VCaP (cell line): ENCODE data around the gene SALL3.

ENCODE experiments used
- H3K27ac ChIP-seq: fragments of 450-650 bp; 2 replicates; pipeline ENCODE4 v1.5.1; 2017
- CTCF ChIP-seq: fragments of 450-650 bp; conservative IDR thresholded peaks from 2 replicates; pipeline ENCODE4 v1.5.1; 2017; ENCODE audit warnings: mild to moderate bottlenecking, moderate library complexity

The SALL3 gene

GRCh38 chr18:78979730-78980278 lies at the start of gene SALL3:
Gene SALL3, plus strand, starts transcription at chr18:78979818. Its CDS starts 457 bp downstream, at chr18:78980275.
- H3K27ac ChIP-seq: no peak within 1 kb of the TSS
- no peak for TF ChIP-seq CTCF

DNA sequence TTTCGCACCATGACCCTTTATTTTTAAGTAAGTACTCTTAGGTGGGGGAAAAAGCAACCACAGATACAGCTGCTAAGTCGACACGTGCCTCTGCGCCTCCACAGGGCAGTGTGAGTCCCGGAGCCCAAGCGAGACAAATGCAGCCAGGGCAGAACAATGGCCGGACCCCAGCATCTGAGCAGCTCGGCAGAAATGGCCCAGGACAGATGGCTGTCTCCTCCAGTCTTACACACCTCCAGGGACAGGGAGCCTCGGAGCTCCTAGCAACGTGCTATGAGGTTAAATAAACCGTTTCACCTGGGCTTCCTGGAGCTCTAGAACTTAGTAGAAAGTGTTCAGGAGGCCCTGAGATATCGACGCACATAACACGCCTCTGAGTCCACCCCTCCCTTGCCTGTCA lies 47.3 kb upstream of the SALL3 start:
- H3K27ac ChIP-seq: no peak overlapping the region
- TF ChIP-seq CTCF: no peak

- no peak overlapping the region for H3K27ac ChIP-seq
- no peak for TF ChIP-seq CTCF
Observed at GRCh38 chr18:78934003-78934402, 45.6 kb upstream of the SALL3 start.

GRCh38 chr18:78934551-78935225 lies 44.9 kb upstream of the SALL3 start:
- no peak for TF ChIP-seq CTCF

DNA sequence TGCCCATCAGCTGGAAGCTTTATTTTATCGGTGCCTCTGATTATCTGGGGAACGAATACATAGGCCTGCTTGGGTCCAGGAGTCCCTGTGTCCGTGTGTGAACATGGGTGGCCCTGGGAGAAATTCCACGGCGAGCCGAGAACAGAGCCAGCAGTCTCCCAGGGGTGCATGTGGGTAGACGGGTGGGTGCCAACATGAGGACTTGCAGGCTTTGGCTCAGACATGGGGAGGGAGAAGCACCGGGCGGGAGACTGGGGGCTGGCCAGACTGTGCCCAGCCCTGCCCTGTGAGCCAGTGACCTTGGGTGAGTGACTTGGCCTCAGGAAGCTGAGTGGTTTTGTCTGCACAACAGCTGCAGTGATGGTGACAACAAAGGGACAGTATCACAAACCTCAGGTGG lies 44.2 kb upstream of the SALL3 start:
- no peak overlapping the region for H3K27ac ChIP-seq
- TF ChIP-seq CTCF: no peak

More at GRCh38 chr18:78934551-78935225, 44.9 kb upstream of the SALL3 start:
- H3K27ac ChIP-seq: no peak overlapping the region

GRCh38 chr18:78936251-78937005 lies 43.2 kb upstream of the SALL3 start:
- no peak overlapping the region for H3K27ac ChIP-seq
- no peak for TF ChIP-seq CTCF

DNA sequence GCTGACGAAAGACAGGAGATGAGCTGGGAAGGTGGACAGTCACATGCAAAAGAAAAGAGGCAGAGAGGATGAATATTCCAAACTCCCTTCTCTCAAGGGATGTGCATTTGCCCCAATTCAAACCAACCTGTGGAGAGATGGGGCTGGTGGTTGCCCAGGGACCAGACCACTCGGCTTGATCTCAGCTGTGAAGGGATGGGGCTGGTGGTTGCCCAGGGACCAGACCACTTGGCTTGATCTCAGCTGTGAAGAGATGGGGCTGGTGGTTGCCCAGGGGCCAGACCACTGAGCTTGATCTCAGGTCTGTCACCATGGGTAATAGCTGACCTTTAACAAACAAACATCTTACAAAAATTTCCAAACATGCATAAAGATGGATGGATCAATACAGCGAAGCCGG lies 42.5 kb upstream of the SALL3 start:
- H3K27ac ChIP-seq: no peak overlapping the region
- no peak for TF ChIP-seq CTCF
